NCI-H82 treated with DMSO at 0.1 percent for 48 hours (cell line): ENCODE results near the gene IVD.
"Not testable (repeated sequence)": the region's sequence is repeated elsewhere in the genome, so short reads cannot be mapped to it uniquely, and the experiment has no call there.

Experiments
- DNase-seq: peaks from one replicate; lab custom pipeline; 2025; ENCODE audit not compliant: unreplicated experiment; lab: John Stamatoyannopoulos, UW

IVD gene

DNA sequence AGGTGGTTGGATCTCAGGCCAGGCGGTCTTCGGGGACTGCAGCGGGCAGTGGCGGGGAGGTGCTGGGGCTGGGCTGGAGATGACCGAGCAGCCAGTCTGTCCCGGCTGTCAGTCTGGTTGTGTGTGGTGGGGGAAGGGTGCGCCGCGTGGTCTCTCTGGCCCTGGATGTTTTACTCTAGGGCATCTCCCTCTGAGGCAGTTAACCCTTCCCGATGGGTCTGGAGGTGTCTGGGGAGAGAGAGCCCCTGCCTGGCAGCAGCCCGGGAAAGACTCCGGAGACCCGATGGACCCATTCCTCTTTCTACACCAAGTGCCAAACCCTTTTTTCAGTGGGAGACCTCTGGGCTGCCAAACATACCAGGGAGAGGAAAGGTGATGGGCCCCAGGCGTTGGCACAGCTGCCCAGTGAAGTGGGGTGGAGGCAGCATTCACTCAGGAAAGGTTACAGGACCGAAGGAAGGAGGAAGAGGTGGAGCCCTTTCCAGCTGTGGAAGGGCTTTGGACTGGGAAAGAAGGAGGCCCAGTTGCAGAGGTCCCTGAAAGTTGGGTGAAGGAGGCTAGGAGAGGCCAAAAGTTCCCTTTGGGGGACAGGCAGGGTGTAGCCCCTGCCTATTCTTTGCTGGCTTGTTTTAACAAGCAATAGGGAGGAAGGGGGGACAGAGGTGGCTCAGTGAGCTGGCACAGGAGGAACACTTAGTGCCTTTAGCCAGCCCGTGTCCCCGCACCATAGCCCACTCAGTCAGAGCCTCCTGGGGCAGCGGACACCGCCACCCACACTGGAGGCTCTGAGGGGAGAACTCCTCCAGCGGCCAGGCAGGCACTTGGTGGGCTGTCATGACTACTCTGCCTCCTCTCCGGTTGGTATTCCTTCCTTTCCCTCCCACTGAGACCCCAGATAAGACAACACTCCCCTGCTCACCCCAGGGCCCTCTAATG lies 32.4 kb downstream of the IVD start:
- no peak for DNase-seq

DNA sequence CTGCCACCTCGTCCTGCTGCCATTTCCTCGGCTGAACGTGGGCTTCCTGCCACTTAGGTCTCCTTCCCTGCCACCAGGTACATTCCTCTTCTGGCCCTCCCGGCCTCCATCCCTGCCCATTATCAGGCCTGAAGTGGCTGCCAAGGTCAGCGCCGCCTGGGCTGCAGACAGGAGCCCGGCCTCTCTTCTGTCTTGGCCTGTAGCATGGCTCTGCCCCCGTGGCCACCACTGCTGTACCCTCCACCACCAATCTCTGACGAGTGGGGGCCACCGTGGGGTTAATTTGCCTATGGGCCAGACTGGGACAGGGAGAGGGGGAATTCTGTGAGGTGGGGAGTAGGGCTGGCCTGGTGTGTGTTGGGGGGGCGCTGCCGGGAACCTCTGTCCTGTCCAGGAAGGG lies 33.1 kb downstream of the IVD start:
- DNase-seq, result no peak

DNA sequence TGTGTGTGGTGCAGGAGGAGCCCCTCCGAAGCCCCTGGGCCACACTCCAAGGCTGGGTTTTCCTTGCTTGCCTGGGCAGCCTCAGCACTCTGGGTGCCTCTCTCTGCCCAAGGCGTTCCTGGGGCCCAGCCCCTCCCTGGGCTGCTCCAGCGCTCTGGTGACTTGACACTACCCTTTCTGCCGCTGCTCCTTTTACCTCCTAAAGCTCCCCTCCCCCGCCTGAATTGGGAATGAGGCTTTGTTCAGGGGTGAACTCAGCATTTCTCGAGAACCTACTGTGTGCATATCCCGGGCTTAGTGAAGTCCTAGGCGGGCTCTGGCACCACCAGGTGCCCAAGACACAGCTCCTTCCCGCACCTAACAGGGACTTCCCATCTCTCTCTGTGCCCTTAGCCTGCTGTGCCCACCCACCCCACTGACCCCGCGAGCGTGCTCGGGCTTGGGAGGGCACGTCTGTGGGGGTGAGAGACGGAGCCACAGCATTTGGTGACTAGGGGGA lies 33.9 kb downstream of the IVD start:
- no peak for DNase-seq

DNA sequence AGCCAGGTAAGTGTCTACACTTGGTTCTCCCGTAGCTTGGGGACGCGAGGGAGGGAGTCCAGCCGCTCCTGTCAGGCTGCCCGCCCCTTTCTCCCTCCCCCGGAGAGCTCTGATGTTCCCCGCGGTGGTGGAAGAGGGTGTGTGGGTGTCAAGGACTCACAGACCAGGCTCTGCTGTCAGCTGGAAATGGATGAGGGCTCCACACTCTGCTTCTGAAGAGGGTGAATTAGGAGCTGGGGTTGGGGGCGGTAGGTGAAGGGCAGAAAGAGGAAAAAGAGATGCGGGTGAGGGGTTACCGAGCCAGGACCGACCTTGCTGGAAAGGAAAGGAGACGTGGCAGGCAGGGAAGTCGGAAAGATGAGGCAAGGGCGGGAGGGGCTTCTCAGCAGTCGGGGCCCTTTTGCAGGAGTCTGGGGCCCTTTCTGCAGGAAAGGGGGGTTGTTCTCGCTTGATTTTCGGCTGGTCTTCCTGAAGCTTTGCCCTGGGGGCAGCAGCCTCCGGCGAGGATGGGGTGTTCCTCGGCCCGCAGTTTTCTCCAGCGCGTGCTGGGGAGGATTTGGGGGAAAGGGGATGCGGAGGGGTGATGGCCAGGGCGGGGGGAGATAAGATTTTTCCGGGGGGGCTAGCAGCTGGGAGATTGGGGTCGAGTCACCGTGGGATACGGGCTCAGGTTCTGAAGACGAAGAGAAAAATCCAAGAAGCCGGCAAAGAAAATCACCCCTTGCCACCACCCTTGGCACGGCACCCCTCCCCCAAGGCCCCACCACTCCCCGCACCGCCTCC lies 34.6 kb downstream of the IVD start:
- no peak for DNase-seq

DNA sequence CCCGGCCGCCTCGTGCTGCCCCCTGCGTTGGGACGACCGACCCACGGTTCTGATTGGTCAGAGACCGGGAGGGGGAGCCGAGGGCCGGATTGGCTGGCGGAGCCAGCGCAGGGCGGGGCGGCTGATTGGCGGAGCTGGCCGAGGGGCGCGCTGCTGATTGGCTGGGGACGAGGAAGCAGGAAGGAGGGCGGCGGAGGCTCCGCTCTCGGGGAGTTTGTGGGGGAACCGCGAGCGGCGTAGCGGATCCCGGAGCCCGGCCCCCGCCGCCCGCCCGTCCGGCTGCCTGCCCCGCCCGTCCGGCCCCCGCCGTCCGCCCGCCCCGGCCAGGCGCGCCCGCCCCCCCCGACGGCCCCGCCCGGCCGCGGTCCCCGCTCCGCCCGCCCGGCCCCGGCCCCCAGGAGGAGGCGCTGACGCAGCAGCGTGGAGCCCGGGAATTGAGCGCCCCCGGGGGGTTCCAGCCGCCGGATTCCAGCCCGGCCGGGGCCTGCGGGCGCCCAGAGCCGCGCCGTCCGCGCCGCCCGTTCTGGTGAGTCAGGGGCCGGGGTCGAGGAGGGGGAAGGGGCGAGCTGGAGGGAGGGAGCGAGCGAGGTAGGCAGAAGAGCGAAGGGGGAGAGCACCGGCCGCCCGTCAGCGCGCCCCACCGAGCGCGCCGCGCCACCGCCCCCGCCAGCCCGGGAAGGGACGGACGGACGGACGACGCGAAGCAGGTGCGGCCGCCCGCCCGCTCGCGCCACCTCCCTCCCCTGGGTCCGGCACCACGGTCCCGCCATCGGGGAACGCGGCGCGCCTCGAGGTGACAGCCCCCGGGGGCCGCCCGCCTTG lies 35.4 kb downstream of the IVD start, which contains the start of gene BAHD1:
Gene BAHD1, plus strand, starts transcription at position 211 of the 822 bp plus-strand sequence. CDS start 17,512 bp downstream, outside the sequence.
- DNase-seq, result peak; percentile 78

DNA sequence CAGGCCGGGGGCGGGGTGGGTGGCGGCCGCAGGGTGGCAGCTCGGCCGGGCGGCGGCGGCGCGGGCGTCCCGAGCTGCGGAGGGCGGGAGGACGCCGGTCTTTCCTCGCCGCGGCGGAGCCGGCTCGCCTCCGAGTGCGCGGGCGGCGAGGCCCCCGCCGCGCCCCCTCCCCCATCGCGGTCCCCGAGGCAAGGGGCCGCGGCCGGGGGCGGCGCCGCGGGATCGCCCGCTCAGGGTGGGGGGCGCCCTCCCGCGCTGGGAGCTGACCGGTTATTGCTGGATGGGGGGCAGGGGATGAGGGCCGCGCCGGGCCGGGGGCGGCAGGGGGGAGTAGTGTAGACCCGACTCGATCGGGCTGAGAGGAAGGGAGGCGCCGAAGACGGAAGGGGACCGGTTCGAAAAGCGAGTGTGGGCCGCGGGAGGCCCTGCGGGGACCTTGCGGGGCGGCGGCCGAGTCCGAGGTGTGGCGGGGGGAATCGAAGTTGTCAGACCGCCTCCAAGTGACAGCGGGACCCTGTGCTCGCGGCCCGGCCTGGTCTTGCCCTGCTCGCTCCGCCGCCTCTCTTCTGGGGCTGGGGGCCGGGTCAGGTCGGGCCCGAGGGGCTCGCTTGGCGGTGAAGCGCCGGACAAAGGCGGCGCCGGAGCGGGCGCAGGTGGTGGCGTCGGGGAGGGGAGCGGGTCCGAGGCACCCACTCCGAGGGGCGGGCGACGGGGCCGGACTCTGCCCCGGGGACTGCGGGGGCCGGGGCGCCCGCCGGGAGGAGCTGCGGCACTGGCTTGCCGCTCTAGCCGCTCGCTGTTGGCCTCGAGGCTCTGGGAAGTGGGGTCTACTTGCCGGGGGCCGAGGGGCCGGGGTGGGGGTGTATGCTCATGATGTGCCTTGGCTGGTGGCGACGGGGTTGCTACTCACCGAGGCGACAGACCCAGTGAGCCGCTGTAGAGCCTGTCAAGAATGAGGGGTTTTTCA lies 36.3 kb downstream of the IVD start:
- no peak for DNase-seq

DNA sequence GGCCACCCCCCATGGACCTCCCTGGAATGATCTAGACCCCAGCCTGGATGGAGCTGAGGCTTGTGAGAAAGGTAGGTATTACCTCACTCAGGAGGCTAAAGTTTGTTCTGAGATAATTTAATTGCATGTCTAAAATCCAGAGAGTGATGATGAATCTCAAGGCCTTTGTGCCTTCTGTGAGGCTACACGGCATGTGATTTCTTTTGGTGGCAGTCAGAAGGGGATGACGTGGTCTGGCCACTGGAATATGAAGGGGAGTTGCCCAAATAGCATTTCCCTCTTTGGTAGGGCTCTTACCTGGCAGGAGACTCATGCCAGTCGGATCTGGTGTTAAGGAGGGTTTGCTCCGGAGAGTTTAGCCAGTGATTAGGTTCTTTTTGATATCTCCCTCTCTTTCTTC lies 37.7 kb downstream of the IVD start:
- DNase-seq, result no peak

DNA sequence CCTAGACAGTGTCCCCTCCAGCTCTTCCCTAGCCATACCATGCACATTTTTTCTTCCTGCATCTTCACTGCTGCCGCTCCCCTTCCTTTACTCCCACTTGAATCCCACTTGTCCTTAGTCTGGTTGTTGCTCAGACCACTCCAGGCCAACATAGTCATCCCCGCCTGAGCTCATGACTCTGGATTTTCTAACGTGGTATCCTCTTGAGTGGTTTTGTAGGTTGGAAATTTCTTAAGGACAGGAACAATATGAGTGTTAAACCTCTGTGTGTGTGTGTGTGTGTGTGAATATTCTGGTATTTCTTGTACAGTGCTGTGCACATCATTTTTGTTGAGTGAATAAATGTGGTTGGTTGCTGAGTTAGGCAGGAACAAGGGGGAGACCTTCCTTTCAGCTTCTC lies 38.3 kb downstream of the IVD start:
- DNase-seq, result no peak

DNA sequence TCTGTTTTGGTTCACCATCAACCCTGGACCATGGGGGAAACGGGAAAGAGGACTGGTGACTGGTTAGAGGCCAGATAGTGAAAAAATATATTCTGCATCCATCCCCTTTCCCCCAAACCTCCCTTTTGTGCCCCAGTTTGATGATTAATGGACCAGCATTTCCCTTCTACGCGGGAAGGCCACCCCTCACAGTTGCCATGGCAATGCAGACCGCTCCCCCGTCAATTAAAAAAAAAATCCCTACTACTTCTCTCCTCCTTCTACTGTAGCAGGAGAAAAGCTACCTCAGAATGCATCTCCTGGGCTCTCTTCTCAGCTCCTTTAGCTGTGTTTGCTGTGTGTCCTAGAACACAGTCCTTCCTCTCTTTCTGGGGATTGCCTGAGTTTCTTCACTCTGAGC lies 39.1 kb downstream of the IVD start:
- DNase-seq, result no peak

DNA sequence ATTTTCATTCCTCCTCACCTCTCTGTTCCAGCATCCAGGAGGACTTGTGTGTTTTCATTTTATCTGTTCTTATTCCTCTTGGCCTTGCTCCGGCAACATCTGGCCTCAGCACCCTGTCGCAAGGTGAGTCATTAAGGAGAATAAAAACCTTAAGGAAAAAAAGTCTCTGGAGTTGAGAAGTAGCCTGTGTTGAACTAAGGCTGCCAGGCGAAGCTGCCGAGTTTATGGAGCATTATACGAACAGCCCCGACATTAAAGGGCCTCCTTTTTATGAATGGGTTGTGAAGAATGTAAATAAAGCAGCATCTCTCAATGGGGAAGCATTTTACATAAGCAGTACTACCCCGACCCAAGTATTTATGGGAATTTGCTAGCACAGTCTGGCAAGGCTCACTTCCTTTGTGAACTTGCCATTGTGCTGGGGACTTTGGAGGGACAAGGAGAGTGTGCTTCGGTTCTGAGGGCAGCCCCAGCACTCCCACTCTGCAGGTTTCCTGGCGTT lies 39.9 kb downstream of the IVD start:
- no peak for DNase-seq

DNA sequence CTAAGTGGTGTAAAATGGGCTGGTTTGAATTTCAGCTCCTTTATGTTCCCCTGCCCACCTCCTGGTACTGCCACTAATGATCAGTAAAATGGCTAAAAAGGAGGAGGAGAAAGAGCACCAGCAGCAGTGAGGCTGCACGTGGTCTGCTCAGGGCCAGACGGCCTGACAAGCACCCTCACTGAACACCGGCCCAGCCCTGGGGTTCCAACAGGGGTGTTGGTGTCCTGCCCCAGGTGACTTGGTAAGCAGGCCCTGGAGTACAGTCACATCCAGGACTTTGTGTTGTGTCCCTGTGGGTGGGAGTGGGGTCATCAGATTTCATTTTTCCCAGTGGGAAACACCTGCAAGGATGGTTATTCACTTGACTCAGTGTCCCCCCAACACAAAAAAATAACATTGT lies 40.5 kb downstream of the IVD start:
- DNase-seq, result no peak

DNA sequence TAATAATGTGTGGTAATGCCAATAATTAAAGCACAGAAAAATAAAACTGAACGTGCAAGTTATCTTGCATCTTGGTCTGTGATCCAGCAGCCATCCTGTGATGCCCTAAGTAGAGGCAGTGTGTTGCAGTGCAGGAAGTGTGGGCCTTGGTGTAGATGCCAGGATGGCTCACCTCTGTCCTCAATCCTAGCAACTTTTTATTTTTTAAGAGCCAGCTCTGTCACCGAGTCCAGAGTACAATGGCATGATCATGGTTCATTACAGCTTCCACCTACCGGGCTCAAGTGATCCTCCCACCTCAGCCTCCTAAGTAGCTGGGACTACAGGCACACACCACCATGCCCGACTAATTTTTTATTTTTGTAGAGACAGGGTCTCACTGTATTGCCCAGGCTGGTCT lies 42.8 kb downstream of the IVD start:
- no peak for DNase-seq

DNA sequence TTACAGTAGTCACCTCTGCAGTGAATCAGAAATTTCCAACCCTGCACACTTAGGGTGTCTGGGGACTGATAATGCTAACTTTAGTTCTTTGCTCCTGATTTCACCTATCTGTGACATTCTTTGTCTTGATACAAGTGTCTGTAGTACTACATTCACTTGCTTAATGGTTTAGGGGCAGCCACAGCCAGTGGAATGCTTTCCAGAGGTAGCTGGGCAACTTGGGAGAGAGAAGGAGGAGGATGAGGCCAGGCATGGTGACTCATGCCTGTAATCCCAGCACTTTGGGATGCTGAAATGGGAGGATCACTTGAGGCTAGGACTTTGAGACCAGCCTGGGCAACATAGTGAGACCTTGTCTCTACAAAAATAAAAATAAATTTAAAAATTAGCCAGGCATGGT lies 43.7 kb downstream of the IVD start:
- DNase-seq, result no peak

DNA sequence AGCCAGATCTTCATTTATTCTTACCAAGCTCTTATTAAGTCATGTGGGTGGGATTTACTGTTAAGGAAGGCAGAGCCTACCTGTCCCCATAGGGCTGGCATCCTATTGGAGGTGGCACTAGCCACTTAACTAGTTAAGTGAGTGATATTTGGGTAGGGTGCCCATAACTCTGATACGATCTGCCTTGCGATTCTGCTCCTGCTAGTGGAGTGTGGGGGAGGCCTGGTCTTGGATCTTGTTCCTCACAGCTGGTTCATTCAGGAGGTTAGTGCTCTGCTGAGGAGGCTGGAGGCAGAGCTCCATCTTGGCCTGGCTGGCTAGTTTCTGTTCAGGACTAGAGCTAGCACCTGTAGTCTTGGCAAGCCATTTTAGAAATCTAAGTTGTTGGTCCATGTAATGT lies 44.5 kb downstream of the IVD start:
- no peak for DNase-seq

DNA sequence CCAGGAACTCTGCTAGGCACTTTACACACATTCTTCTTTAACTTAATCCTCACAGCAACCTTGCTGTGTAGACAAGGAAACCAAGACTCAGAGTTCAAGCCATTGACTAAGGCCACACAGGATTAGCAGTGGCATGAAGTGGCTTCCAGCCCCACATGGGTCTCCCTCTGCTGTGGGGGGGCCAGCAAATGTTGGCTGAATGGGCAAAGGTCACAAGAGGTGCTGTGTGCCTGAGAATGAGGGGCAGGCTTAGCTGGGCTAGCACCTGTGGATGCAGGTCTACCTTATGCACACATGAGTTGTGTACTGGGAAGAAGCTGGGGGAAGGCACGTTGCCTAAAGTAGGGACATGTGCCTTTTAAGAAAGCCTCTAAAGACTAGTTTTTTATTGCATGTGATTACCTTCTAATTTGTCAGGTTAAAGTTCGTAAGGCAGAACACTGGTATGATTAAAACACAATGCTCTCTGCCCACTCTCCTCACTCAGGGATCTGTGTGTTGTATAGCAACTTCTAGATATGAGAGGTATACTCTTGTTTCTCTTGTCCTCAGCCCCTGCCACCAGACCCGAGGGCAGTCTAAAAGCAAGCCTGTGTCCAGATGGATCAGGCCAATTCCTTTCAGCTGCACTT lies 46.0 kb downstream of the IVD start:
- no peak for DNase-seq

DNA sequence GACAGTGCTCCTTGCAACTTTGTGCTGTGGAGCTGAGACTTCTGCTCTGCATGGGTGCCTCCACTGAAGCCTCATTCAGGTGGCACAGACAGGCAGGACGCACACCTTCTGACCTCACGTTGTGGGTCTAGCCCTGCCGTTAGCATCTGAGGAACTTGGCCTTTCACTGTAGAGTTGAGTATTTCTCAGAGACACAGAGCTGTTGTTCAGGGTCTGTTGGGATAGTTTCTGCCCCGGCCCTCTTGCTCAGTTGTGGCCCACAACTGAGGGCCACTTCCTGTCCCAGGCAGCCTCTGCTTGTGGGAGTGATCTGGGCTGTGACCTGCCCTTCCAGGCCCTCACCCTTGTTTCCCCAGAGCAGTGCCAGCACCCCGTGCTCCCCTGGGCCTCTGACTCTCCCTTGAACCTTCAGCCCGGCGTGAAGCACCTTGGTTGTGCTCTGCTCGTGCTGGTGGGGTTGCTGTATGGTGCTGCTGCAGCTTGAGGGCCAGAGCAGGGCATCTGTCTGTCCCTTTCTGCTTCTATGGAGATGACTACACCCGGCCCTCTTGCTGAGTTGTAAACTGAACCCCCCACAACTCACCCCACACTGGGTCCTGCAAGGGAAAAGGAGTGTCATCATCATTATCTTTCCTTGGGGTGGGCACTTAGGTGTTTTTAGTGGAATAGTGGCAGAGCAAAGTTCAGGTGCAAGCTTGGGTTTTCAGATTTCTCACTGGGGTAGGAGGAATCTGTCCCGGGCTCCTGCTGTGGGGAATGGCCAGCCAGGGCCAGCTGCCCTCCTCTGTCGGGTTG lies 46.9 kb downstream of the IVD start:
- DNase-seq, result no peak

DNA sequence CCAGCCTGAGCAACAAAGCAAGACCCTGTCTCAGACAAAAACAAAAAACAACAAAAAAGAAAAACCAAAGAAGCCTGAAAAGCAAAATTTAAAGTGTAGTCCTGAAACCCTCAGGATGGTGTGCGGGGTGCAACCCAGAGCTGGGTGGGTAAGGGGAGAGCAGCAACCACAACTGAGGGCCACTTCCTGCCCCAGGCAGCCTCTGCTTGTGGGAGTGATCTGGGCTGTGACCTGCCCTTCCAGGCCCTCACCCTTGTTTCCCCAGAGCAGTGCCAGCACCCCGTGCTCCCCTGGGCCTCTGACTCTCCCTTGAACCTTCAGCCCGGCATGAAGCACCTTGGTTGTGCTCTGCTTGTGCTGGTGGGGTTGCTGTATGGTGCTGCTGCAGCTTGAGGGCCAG lies 48.3 kb downstream of the IVD start:
- DNase-seq, result not testable (repeated sequence)

DNA sequence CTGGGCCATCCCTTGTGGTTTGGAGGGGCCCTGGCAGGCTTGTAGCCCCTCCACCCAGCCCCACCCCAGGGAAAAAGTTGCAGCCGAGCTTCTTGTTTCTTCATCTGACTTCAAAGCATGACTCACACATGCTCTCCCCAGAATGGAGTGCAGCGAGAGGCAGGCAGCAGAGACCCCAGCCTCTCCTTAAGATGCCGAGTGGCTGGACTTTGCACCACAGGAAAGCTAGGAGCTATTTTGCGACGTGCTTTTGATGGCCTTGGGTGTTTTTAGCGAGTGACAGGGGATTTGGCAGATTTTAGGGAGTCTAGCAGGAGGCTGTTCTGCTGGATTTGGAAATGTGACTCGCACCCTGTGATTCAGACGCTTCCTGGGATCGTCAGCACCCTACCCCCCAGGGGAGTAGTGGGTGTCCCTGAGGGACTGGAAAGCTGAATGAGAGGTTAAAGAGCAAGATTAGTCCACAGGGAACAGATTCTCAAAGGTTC lies 49.4 kb downstream of the IVD start:
- no peak for DNase-seq
